Esophagus muscularis mucosa (tissue), 4 donors: Measurements from ENCODE around the gene PDE4D.

Source experiments
- CTCF ChIP-seq, 3 experiments: fragments of 200-600 bp in 2 of 3; fragments of 450-650 bp in 1 of 3; sonication (generic) in 2 of 3; IDR thresholded peaks; one replicate each; pipeline ENCODE4 v1.5.1; 2017 to 2019; ENCODE audit warnings: antibody characterized with exemption in 3 of 3, mild to moderate bottlenecking in 2 of 3, moderate library complexity in 1 of 3
- EP300 ChIP-seq: sonication (generic); formaldehyde crosslinking; IDR thresholded peaks from one replicate; pipeline ENCODE4 v1.6.1; 2017; ENCODE audit warnings: antibody characterized with exemption
- POLR2A ChIP-seq: fragments of 450-650 bp; IDR thresholded peaks from one replicate; pipeline ENCODE4 v1.6.1; 2017; ENCODE audit warnings: antibody characterized with exemption, moderate library complexity, mild to moderate bottlenecking, low read depth
- POLR2AphosphoS5 ChIP-seq, 2 donors: sonication (generic); formaldehyde crosslinking; IDR thresholded peaks; one replicate each; pipeline ENCODE4 v1.6.1; 2017; ENCODE audit warnings: antibody characterized with exemption in 2 of 2

DNA sequence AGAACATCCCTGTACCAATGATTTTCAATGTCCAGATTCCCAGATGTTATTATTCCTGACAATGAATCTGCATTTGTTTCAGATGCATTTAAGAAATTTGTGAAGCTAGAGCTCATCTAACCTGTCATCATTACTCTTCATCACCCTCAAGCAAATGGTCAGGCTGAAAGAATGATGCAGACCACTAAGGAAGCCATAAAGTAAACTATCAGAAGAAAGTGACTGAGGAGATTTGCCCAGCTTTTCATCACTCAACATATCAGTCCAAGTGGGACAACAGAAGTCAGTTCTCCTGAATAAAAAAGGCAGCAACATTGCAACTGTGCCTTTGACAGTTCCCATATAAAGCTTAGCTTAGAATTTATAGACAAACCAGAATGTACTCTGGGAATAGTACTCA is 419.9 kb downstream of the PDE4D start:
- no peak for TF ChIP-seq CTCF (IDR thresholded peaks at IDR 0.05)
- no peak for TF ChIP-seq POLR2AphosphoS5 (IDR thresholded peaks at IDR 0.05)
- no peak for TF ChIP-seq EP300
- no peak for TF ChIP-seq POLR2A
